DOHH2 (cell line): ENCODE data around the gene QRICH2.

ENCODE experiments used
- CTCF ChIP-seq: fragments of 200-600 bp; sonication (generic); IDR thresholded peaks from one replicate; pipeline ENCODE4 v1.5.1; 2014; ENCODE audit warnings: antibody characterized with exemption, mild to moderate bottlenecking, low read depth, low read length; ENCODE audit not compliant: poor library complexity, severe bottlenecking
- EZH2phosphoT487 ChIP-seq: fragments of 200-600 bp; sonication (generic); IDR thresholded peaks from 2 replicates; pipeline ENCODE4 v1.6.1; 2017; ENCODE audit warnings: borderline replicate concordance, mild to moderate bottlenecking, antibody characterized with exemption, low read length, moderate library complexity, mixed read lengths

- TF ChIP-seq CTCF (no peak), EZH2phosphoT487 (no peak)
Observed at GRCh38 chr17:76296889-76297288, 11.2 kb downstream of the QRICH2 start.
